ENCODE measurements around the gene PCED1B. TPM values are rescaled to one million over a fixed set of nuclear protein-coding genes. Genes with fewer than 3 reads are reported as not detected.
A peak's percentile ranks its signal among the peaks of the same experiment; 100 is the strongest.

PCED1B gene
- total RNA-seq, 1 experiment from 2014 or later: 6.6 TPM

- no peak for TF ChIP-seq ZNF263 (CRISPR knock-in tag; IDR thresholded peaks at IDR 0.05; ENCODE audit: low read depth)
- TF ChIP-seq E2F5 (CRISPR knock-in tag; IDR thresholded peaks at IDR 0.05): no peak
- TF ChIP-seq ZNF281 (CRISPR knock-in tag; IDR thresholded peaks at IDR 0.05): no peak
- no peak for TF ChIP-seq ZNF232 (CRISPR knock-in tag; IDR thresholded peaks at IDR 0.05)
Observed at GRCh38 chr12:47214001-47214619, 134.7 kb downstream of the PCED1B start (continued).

GRCh38 chr12:47214771-47215170, 135.3 kb downstream of the PCED1B start:
- 0 out of 2 replicates have a peak overlapping the region, but pooled peaks have one; percentile 57 for H3K27ac Mint-ChIP-seq
- TF ChIP-seq ZNF317 (CRISPR knock-in tag; IDR thresholded peaks at IDR 0.05; ENCODE audit: borderline replicate concordance, low read depth): no peak
- TF ChIP-seq PRDM15 (CRISPR knock-in tag; IDR thresholded peaks at IDR 0.05): no peak
- no peak for TF ChIP-seq SMAD4 (CRISPR knock-in tag; IDR thresholded peaks at IDR 0.05)
- TF ChIP-seq TCF7 (CRISPR knock-in tag; IDR thresholded peaks at IDR 0.05; ENCODE audit: low read depth): no peak
- no peak for TF ChIP-seq FOXP4 (CRISPR knock-in tag; IDR thresholded peaks at IDR 0.05)
- TF ChIP-seq ZNF396 (CRISPR knock-in tag; IDR thresholded peaks at IDR 0.05; ENCODE audit: borderline replicate concordance): no peak
- no peak for TF ChIP-seq SMAD3 (CRISPR knock-in tag; IDR thresholded peaks at IDR 0.05; ENCODE audit: borderline replicate concordance)
- TF ChIP-seq ERG (CRISPR knock-in tag; IDR thresholded peaks at IDR 0.05): no peak
- no peak for TF ChIP-seq MXD4 (CRISPR knock-in tag; IDR thresholded peaks at IDR 0.05; ENCODE audit: borderline replicate concordance)
- no peak for TF ChIP-seq KAT7 (CRISPR knock-in tag; IDR thresholded peaks at IDR 0.05; ENCODE audit: borderline replicate concordance)
- TF ChIP-seq USF2 (CRISPR knock-in tag; IDR thresholded peaks at IDR 0.05): no peak
- no peak for TF ChIP-seq NFE2L1 (CRISPR knock-in tag; IDR thresholded peaks at IDR 0.05)
- TF ChIP-seq EMX1 (CRISPR knock-in tag; IDR thresholded peaks at IDR 0.05): no peak
- no peak for TF ChIP-seq ZNF416 (CRISPR knock-in tag; IDR thresholded peaks at IDR 0.05)
- TF ChIP-seq ZNF121 (CRISPR knock-in tag; IDR thresholded peaks at IDR 0.05): no peak
- TF ChIP-seq SP1 (CRISPR knock-in tag; conservative IDR thresholded peaks at IDR 0.05): no peak
- no peak for TF ChIP-seq IRF2 (CRISPR knock-in tag; IDR thresholded peaks at IDR 0.05; ENCODE audit: borderline replicate concordance, low read depth)
- H3K27me3 Mint-ChIP-seq (ENCODE audit: low read depth): no peaks in the 10 kb centered on the region
- no peak for DNase-seq (ENCODE audit: low spot score)
- no peaks in the 10 kb centered on the region for H3K36me3 Mint-ChIP-seq
- no peaks in the 10 kb centered on the region for H3K9me3 Mint-ChIP-seq
- CTCF ChIA-PET: no interaction called here
- H3K4me3 Mint-ChIP-seq: no peak overlapping the region
- POLR2A ChIA-PET: no interaction called here
- no peak for ATAC-seq
- H3K4me1 Mint-ChIP-seq: peaks cover 33% of the 10 kb centered on the region

Measured in WTC11 (cell line).